GM12878 (cell line): ENCODE data around the gene CSF1R. TPM values are rescaled to one million over a fixed set of nuclear protein-coding genes. Genes with fewer than 3 reads are reported as not detected.

Experiments
- ATAC-seq: fragments of 200-7000 bp; cut with Tn5 transposase; 3 replicates; pipeline ENCODE4 v1.9.1; 2020; ENCODE audit warnings: mild to moderate bottlenecking, moderate library complexity
- BruUV-seq: library from RNA; stranded (reverse); fragments of 400-500 nt; replicated peaks from 2 replicates; lab custom pipeline; 2021; lab: Mats Ljungman, UMichigan
- CTCF ChIA-PET: fragments of 300-600 bp; sonication (Branson Sonifier 250); formaldehyde crosslinking; extraction: SDS; loops from one replicate; lab custom pipeline; 2021; ENCODE audit warnings: inconsistent platforms; lab: Yijun Ruan, JAX
- POLR2A ChIA-PET: fragments of 350-600 bp; formaldehyde crosslinking; extraction: SDS; loops from one replicate; lab custom pipeline; 2021; ENCODE audit warnings: inconsistent platforms; lab: Charles Lee
- RAD21 ChIA-PET: fragments of 300-600 bp; sonication (Branson Sonifier 250); formaldehyde crosslinking; loops from one replicate; lab custom pipeline; 2023; ENCODE audit warnings: antibody characterized with exemption; ENCODE audit not compliant: unreplicated experiment; lab: Charles Lee
- SMC1A ChIA-PET: fragments of 300-600 bp; sonication (Branson Sonifier 250); formaldehyde crosslinking; loops from one replicate; lab custom pipeline; 2023; ENCODE audit not compliant: unreplicated experiment, uncharacterized antibody; lab: Charles Lee
- DNase-seq: peaks from one replicate; pipeline ENCODE4 v3.0.0-alpha.2; 2011; ENCODE audit warnings: low read depth, low spot score
- FAIRE-seq: peaks from 3 replicates; lab custom pipeline; 2011; peaks lifted over from hg19 to GRCh38; lab: Jason Lieb, UNC
- H2AFZ ChIP-seq: 2 replicates; pipeline ENCODE4 v1.6.0; 2011; ENCODE audit warnings: low read depth, low read length, control low read depth; ENCODE audit not compliant: control insufficient read depth
- H3K27ac ChIP-seq: 2 replicates; pipeline ENCODE4 v1.5.1; 2011; ENCODE audit warnings: control low read depth; ENCODE audit not compliant: control insufficient read depth, insufficient read depth
- H3K27me3 ChIP-seq, 2 experiments: replicated peaks in 1 of 2; 2 replicates each; pipeline versions ENCODE4 v1.6.0 to v1.6.1; 2011; ENCODE audit warnings: low read length in 1 of 2; ENCODE audit not compliant: control insufficient read depth in 2 of 2, insufficient read depth in 2 of 2
- H3K36me3 ChIP-seq, 2 experiments: 2 replicates each; pipeline ENCODE4 v1.5.1; 2011; ENCODE audit warnings: low read length in 1 of 2; ENCODE audit not compliant: control insufficient read depth in 2 of 2, insufficient read depth in 2 of 2
- H3K4me1 ChIP-seq: 2 replicates; pipeline ENCODE4 v1.6.1; 2011; ENCODE audit warnings: mild to moderate bottlenecking, low read length, moderate library complexity, mixed read lengths; ENCODE audit not compliant: control insufficient read depth, insufficient read depth
- H3K4me2 ChIP-seq: 2 replicates; pipeline ENCODE4 v1.6.0; 2011; ENCODE audit warnings: control low read depth; ENCODE audit not compliant: control insufficient read depth, insufficient read depth
- H3K4me3 ChIP-seq: fragments of 200-600 bp; sonication (generic); 2 replicates; pipeline ENCODE4 v1.5.1; 2016
- H3K79me2 ChIP-seq: 2 replicates; pipeline ENCODE4 v1.6.0; 2011; ENCODE audit warnings: low read length; ENCODE audit not compliant: control insufficient read depth, insufficient read depth
- H3K9ac ChIP-seq: 2 replicates; pipeline ENCODE4 v1.8.0; 2011; ENCODE audit warnings: low read length, control low read depth, mixed read lengths; ENCODE audit not compliant: control insufficient read depth, insufficient read depth
- H3K9me3 ChIP-seq: replicated peaks from 3 replicates; pipeline ENCODE4 v1.5.1; 2011; ENCODE audit warnings: mild to moderate bottlenecking, low read length; ENCODE audit not compliant: control insufficient read depth, insufficient read depth
- H4K20me1 ChIP-seq: 2 replicates; pipeline ENCODE4 v1.6.0; 2011; ENCODE audit not compliant: control insufficient read depth, insufficient read depth
- BCL11A ChIP-seq: IDR thresholded peaks from 2 replicates; pipeline ENCODE4 v1.6.1; 2011; ENCODE audit warnings: low read depth, low read length
- BCLAF1 ChIP-seq: fragments of 450-650 bp; IDR thresholded peaks from 2 replicates; pipeline ENCODE4 v1.6.1; 2017; ENCODE audit warnings: antibody characterized with exemption, mild to moderate bottlenecking, moderate library complexity
- CHD2 ChIP-seq: IDR thresholded peaks from 2 replicates; pipeline ENCODE4 v1.6.1; 2011; ENCODE audit warnings: low read depth, low read length, improper control_type of control experiment, borderline replicate concordance
- CREB1 ChIP-seq: IDR thresholded peaks from 2 replicates; pipeline ENCODE4 v1.6.1; 2012; ENCODE audit warnings: low read depth, mild to moderate bottlenecking, inconsistent platforms
- ELK1 ChIP-seq: IDR thresholded peaks from 2 replicates; pipeline ENCODE4 v1.6.1; 2012; ENCODE audit warnings: low read depth, low read length, improper control_type of control experiment
- HDAC2 ChIP-seq: fragments of 200-600 bp; sonication (generic); IDR thresholded peaks from 2 replicates; pipeline ENCODE4 v1.6.1; 2017
- JUNB ChIP-seq: IDR thresholded peaks from 2 replicates; pipeline ENCODE4 v1.6.1; 2016; ENCODE audit warnings: antibody characterized with exemption, mild to moderate bottlenecking
- JUND ChIP-seq: IDR thresholded peaks from 2 replicates; pipeline ENCODE4 v1.6.1; 2012; ENCODE audit warnings: low read depth, mild to moderate bottlenecking, low read length, improper control_type of control experiment, moderate library complexity
- MEF2A ChIP-seq: IDR thresholded peaks from 2 replicates; pipeline ENCODE4 v1.6.1; 2011; ENCODE audit warnings: low read depth, mild to moderate bottlenecking, low read length, moderate library complexity; ENCODE audit not compliant: insufficient read depth
- RBBP5 ChIP-seq: fragments of 200-600 bp; sonication (generic); conservative IDR thresholded peaks from 2 replicates; pipeline ENCODE4 v1.6.1; 2016
- REST ChIP-seq: IDR thresholded peaks from 2 replicates; pipeline ENCODE4 v1.6.1; 2012; ENCODE audit warnings: mild to moderate bottlenecking, low read depth, low read length
- TBL1XR1 ChIP-seq: IDR thresholded peaks from 2 replicates; pipeline ENCODE4 v1.6.1; 2012; ENCODE audit warnings: low read depth, low read length, improper control_type of control experiment
- USF1 ChIP-seq: IDR thresholded peaks from 2 replicates; pipeline ENCODE4 v1.6.1; 2011; ENCODE audit warnings: borderline replicate concordance, low read depth, mild to moderate bottlenecking, moderate library complexity, mixed read lengths, low read length; ENCODE audit not compliant: insufficient read depth; ENCODE audit errors: extremely low read length
- WGBS: methylation state at CpG from one replicate; pipeline ENCODE4 v1.1.6; 2016; ENCODE audit warnings: low lambda C conversion rate; ENCODE audit not compliant: insufficient replicate concordance, insufficient coverage; ENCODE audit errors: missing lambda C conversion rate; 5-methylcytosine and 5-hydroxymethylcytosine counted together
- in situ Hi-C: fragments of 300-500 bp; cut with MboI; formaldehyde crosslinking; loops from 9 replicates; pipeline ENCODE4 v1.14.3; 2018; ENCODE audit warnings: mixed read lengths
- intact Hi-C: fragments of 100-400 bp; cut with micrococcal nuclease; formaldehyde crosslinking; loops from one replicate; pipeline ENCODE4 v1.14.2; 2022; ENCODE audit not compliant: unreplicated experiment
- polyA plus RNA-seq, 11 experiments: library from polyadenylated mRNA; depleted of rRNA in 4 of 11; unstranded in 6 of 11; stranded (reverse) in 5 of 11; fragments of >200 nt; fragmentation: Nextera tagmentation in 4 of 11; fragmentation: Illumina TruSeq in 1 of 11; extraction: Ambion mirVana in 4 of 11; extraction: Trizol in 1 of 11; gene quantifications; 1 replicate in 1 of 11; 2 replicates in 10 of 11; pipeline versions ENCODE4 v1.2.1 to v1.2.3, GENCODE V29; 2011 to 2016; ENCODE audit warnings: inconsistent platforms in 2 of 11, missing spikeins in 2 of 11, low read depth in 1 of 11
- total RNA-seq, 4 experiments: library from RNA; depleted of rRNA in 3 of 4; stranded (reverse); fragments of >200 nt in 3 of 4; fragmentation: Illumina TruSeq in 1 of 4; extraction: Trizol in 1 of 4; gene quantifications; 2 replicates each; pipeline versions ENCODE4 v1.2.1 to v1.2.3, GENCODE V29; 2013 to 2021

CSF1R gene
- total and polyA plus RNA-seq, 10 of the 15 experiments (the other 5 are each of a cell fraction or from before 2014, with no cell fraction given): 0.35 to 3.6 (median 1.2) TPM

GRCh38 chr5:150057996-150058395, 28.4 kb downstream of the CSF1R start:
- no peak overlapping the region for H3K27ac ChIP-seq
- no peaks in the 10 kb centered on the region for H3K9me3 ChIP-seq
- ChIA-PET CTCF (no interaction called here), SMC1A (no interaction called here), POLR2A (no interaction called here), RAD21 (no interaction called here)
- no peak overlapping the region for H3K4me2 ChIP-seq
- H4K20me1 ChIP-seq: no peaks in the 10 kb centered on the region
- no peak for FAIRE-seq
- intact Hi-C loops (no loop called here), in situ Hi-C loops (no loop called here)
- no TSS peak for BruUV-seq
- DNase-seq: no peak
- H3K4me1 ChIP-seq: peaks cover 5% of the 10 kb centered on the region; the same call in 1 of the 2 replicates
- H3K27me3 ChIP-seq: no peaks in the 10 kb centered on the region
- no peaks in the 10 kb centered on the region for H3K79me2 ChIP-seq
- no peak overlapping the region for H3K4me3 ChIP-seq
- no peak for ATAC-seq
- H3K9ac ChIP-seq: no peak overlapping the region
- no peak overlapping the region for H2AFZ ChIP-seq
- H3K36me3 ChIP-seq: peaks cover 4 to 16% of the 10 kb centered on the region in 2 experiments; a peak in 3 of 4 replicates
- no peak for TF ChIP-seq BCL11A
- TF ChIP-seq HDAC2: no peak
- TF ChIP-seq TBL1XR1: no peak
- TF ChIP-seq MEF2A: no peak
- TF ChIP-seq JUND: no peak
- TF ChIP-seq CREB1: no peak
- TF ChIP-seq BCLAF1: no peak
- no peak for TF ChIP-seq USF1
- no peak for TF ChIP-seq JUNB
- TF ChIP-seq REST: no peak
- no peak for TF ChIP-seq ELK1
- no peak for TF ChIP-seq RBBP5
- TF ChIP-seq CHD2: no peak
- WGBS: 99% methylated on average over 5 of the region's 5 CpGs
